Right ventricle myocardium superior (tissue), 1 donor: Measurements from ENCODE around the gene SLC7A6. TPM values are rescaled to one million over a fixed set of nuclear protein-coding genes. Genes with fewer than 3 reads are reported as not detected.
"Not testable (repeated sequence)": the region's sequence is repeated elsewhere in the genome, so short reads cannot be mapped to it uniquely, and the experiment has no call there.

Experiments
- ATAC-seq: fragments of 200-7000 bp; cut with Tn5 transposase; one replicate; pipeline ENCODE4 v1.9.1; 2020; ENCODE audit warnings: mild to moderate bottlenecking; ENCODE audit not compliant: poor library complexity
- DNase-seq: peaks from one replicate; pipeline ENCODE4 v3.0.0-alpha.2; 2020
- intact Hi-C: fragments of 100-400 bp; cut with DNase I; formaldehyde crosslinking; loops from one replicate; pipeline ENCODE4 v1.11.2; 2022
- total RNA-seq: library from RNA; stranded (reverse); fragmentation: NEBNext Ultra II Directional; extraction: Animal tissue kit (Norgen Biotek cat#: 25700); gene quantifications from one replicate; pipeline ENCODE4 v1.2.1, GENCODE V29; 2021
- donor health status: DM: no; HTN: yes; CAD: no; lungs with severe emphysema.

The SLC7A6 gene
- total RNA-seq, 1 donor from 2014 or later, result 38.7 TPM

DNA sequence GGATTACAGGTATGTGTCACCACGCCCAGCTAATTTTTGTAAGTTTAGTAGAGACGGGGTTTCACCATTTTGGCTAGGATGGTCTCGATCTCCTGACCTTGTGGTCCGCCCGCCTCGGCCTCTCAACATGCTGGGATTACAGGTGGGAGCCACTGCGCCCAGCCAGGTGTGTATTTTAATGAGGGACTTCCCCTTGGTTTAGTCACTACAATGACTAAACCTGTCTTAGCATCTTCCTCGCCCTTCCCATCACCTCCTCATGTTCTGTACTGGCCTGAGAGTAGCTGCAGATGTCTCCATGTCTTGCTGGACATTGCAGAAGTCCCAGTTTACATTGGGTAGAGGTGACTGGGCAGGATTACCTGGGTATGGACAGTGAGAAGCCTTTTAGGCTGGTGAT is 9.6 kb downstream of the SLC7A6 start:
- intact Hi-C loops, result no loop called here
- peak; percentile 10 for DNase-seq
- ATAC-seq, result no peak

GRCh38 chr16:68274441-68274840 is 10.1 kb downstream of the SLC7A6 start:
- intact Hi-C loops, result no loop called here
- ATAC-seq (peak; percentile 48), DNase-seq (peak; percentile 14)

DNA sequence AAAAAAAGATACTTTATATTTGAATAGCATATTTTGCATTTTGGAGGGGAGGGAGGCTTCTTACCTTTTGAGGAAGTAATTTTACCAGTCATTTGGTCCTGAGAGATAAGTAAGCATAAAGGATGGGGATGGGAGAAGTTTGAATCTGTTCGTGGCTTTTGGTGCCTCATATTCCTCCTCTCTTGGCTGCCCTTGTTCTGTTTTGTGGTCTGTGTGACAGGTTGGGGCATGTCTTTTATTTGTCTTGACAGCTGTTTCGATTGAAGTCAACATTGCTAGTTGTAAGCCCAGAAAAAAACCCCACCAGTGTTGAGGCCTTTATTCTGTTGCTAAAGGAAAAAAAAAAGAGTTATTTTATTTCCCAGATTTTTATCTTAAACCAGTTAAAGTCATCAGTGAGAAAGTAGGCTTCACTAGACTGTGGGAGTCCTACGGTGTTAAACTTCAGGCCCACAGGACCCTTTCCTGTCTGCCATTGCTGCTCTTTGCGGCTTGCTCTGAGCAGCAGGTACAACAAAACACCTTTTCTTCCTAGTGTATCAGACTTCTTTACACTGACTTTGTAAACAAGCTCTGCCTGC is 11.4 kb downstream of the SLC7A6 start:
- intact Hi-C loops, result no loop called here
- ATAC-seq, result peak; percentile 2

DNA sequence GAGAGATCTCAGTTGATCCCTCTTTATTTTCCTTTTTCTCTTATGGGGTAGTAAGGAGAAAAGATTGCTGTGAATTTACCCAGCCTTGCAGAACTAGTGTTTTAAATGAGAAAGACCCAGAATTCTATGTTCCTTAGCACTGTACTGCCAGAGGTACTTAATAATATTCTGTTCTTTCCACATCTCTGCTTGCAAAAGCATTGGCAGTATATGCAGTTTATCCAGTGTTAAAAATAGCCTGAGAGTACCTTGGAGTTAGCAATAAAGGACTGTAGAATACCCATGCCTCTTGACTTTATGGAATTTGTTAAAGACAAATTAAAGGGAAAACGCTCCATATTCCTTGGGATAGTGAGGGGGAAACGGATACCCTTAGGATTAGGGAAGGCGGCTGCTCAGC is 11.9 kb downstream of the SLC7A6 start:
- intact Hi-C loops, result no loop called here
- DNase-seq, result no peak
- ATAC-seq, result peak; percentile 70

More for the DNA sequence above, 11.4 kb downstream of the SLC7A6 start:
- DNase-seq, result peak; percentile 4

DNA sequence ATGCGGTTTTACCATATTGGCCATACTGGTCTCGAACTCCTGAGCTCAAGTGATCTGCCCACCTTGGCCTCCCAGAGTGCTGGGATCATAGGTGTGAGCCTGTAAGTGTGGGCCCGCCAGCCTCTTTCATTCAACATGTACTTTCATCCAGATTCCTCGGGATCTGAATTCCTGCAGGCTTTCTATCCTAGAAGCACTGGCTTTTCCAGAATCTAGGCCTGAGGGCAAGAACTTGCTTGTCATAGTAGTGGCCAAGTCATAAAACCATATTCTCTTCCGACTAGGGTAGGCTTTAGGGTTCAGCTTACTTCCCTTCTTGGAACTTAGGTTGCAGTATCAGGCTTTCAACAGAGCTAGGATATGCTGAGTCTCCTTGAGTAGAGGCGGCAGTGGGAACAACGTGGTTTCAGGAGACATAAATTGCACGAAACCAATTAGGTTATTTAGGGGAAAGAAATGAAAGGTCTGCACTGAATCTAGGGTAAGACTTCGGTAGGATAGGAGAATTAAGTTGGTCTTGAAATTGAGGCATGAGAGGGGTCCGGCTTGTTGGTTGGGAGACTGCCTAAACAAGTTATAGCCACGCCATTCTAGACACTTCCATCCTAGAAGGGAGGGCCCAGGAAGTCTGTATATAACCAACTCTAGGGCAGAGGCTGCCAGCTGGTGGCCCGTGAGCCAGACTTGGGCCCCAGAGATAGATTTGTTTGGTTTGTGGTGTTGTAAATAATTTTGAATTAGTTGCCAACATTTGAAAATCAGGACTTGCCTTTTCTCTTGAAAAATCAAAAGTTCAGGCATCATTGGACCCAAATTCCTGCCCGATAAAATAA is 15.6 kb downstream of the SLC7A6 start:
- ATAC-seq, result no peak
- no peak for DNase-seq
- intact Hi-C loops, result no loop called here

- DNase-seq (no peak), ATAC-seq (no peak)
- intact Hi-C loops, result no loop called here
Measured at GRCh38 chr16:68281368-68282063, 17.2 kb downstream of the SLC7A6 start.

GRCh38 chr16:68282064-68282452 is 17.7 kb downstream of the SLC7A6 start:
- DNase-seq, result no peak
- no peak for ATAC-seq
- intact Hi-C loops, result no loop called here

DNA sequence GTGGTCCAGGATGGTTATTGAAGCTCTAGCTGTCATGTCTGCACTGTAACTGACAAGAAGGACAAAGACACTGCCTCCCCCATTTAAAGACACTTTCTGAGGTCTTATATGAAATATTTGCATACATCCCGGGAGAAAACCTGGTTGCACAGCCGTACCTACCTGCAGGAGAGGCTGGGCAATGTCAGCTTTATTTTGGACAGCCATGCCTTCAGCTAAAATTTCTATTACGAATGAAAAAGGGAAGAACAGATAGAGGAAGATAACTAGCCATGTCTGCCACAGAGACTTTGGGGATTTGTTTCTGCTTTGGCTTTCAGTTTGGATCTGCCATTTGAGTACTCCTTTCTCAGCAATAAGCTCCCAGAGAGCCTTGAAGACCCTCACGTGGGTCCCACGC is 19.0 kb downstream of the SLC7A6 start:
- ATAC-seq, result no peak
- no peak for DNase-seq
- intact Hi-C loops, result no loop called here

DNA sequence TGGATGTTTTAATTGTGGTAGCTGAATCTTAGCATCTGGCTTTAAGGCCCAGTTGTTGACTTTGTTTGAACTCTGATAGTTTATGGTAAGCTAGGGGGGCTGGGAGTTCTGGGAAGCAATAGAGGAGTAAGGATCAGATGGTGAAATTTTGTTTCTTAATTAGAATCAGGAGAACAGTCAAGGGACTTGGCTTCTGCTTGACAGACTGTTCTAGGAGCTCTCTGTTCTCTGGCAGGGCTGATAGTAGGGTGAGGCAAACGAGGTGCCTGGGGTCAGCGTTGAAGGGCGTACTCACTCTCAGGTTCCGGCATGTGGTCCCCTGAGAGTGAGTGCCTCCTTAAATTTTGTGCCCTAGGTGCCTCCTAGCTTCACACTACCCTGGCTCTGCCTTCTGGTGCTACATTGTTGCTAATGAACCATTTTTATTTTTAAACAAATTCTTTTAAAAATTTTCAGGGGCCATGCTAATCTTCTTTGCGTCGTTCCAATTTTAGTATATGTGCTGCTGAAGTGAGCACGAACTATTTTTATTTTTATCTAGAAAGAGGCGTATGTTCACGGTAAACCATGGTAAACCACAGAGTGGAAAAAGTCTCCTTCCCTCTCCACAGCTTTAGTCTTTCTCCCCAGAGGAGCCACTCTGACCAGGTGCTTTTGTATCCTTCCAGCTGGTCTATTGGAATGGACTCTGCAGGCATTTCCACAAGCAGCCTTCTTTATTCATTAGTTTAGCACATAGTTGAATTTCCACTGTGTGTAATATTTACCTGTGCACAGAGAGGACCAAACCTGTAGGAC is 19.7 kb downstream of the SLC7A6 start:
- DNase-seq, result no peak
- intact Hi-C loops, result no loop called here
- ATAC-seq, result peak; percentile 79

DNA sequence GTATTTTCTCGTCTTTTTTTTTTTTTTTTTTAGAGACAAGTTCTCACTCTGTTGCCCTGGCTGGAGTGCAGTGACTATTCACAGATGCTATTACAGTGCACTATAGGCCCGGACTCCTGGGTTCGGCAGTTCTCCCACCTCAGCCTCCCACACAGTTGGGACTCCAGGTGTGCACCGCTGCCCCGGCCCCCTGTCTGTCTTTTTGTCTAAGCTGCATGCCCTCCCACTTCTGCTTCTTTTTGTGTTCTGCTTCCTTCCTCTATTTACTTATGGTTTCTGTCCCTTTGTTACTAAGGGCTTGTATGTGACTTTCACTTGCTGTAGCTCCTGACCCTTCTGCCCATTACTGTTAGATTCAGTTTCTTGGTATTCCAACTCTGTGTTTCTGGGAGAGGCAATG is 20.5 kb downstream of the SLC7A6 start:
- no peak for ATAC-seq

GRCh38 chr16:68285683-68286082 is 21.4 kb downstream of the SLC7A6 start:
- intact Hi-C loops, result no loop called here
- no peak for DNase-seq
- no peak for ATAC-seq

More for the DNA sequence above, 20.5 kb downstream of the SLC7A6 start:
- no peak for DNase-seq
- intact Hi-C loops, result no loop called here

- intact Hi-C loops, result no loop called here
- DNase-seq, result no peak
- no peak for ATAC-seq
Measured at GRCh38 chr16:68286153-68287074, 22.1 kb downstream of the SLC7A6 start.

DNA sequence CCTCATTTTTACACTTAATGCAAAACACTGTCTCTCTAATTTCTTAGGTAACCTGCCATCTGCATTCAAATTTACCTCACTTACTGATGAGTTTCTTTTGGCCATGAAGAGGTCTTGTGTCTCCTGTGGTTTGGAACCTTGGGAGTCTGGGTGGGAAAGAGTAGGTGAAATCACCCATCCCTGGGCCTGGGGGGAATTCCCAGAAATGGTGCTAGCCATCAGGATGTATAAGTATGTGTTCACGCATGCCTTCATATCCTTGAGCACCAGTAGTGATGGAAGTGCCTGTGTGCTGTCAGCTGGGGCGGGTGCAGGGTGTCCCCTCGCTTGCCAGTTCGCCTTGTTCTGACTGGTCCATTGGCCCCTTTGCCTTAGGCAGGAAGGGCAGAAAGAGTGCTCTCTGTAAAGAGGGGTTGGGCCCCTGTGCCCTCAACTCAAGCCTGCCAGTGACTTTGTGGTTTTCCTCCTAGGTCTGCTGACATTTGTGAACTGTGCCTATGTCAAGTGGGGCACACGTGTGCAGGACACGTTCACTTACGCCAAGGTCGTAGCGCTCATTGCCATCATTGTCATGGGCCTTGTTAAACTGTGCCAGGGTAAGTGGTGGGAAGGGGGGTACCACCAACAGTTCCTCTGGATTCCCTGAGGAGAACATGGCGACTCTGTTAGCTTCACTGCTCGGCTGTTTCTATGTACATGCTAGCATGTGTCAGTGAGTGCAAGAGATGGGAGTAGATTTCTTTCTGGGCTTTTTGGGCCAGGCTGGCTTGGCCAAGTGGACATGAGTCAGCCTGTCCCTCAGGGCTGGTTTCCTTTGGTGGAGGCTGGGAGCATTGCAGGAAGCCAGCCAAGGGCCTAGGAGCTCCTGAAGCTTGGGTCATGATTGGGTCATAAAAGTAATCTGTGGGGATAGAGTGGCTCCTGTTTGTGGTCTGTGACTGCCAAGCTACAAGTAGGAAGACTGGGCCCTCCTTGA is 23.2 kb downstream of the SLC7A6 start:
- DNase-seq, result peak; percentile 89
- peak; percentile 73 for ATAC-seq
- intact Hi-C loops, result no loop called here

DNA sequence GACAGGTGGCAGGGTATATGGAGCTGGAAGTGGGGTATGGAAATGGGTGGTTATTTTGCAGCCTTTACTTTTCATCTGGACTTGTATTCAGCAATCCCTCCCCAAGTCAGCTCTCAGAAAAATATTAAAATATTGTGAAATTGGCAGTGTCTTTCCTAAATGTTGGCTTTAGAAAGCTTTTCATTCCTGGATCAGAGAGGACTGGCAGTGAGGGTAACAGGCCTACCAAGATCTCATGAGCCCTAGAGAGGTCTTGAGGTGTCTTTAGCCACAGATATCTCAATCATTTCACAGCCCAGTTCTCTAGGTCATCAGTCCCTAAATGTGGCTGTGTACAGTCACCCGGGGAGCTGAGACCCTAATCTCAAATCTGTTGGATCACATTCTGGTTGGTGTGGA is 23.9 kb downstream of the SLC7A6 start:
- no peak for DNase-seq
- ATAC-seq, result peak; percentile 16
- intact Hi-C loops, result no loop called here

- DNase-seq, intact Hi-C loops, ATAC-seq: not testable (repeated sequence)
Measured at GRCh38 chr16:68288796-68289195, 24.5 kb downstream of the SLC7A6 start.

GRCh38 chr16:68289202-68289601 is 24.9 kb downstream of the SLC7A6 start:
- DNase-seq (no peak), ATAC-seq (no peak)
- intact Hi-C loops, result no loop called here
